Measurements from ENCODE around the gene CLEC7A. TPM values are rescaled to one million over a fixed set of nuclear protein-coding genes. Genes with fewer than 3 reads are reported as not detected.

CLEC7A gene
- total RNA-seq, 1 experiment from 2014 or later: not detected

DNA sequence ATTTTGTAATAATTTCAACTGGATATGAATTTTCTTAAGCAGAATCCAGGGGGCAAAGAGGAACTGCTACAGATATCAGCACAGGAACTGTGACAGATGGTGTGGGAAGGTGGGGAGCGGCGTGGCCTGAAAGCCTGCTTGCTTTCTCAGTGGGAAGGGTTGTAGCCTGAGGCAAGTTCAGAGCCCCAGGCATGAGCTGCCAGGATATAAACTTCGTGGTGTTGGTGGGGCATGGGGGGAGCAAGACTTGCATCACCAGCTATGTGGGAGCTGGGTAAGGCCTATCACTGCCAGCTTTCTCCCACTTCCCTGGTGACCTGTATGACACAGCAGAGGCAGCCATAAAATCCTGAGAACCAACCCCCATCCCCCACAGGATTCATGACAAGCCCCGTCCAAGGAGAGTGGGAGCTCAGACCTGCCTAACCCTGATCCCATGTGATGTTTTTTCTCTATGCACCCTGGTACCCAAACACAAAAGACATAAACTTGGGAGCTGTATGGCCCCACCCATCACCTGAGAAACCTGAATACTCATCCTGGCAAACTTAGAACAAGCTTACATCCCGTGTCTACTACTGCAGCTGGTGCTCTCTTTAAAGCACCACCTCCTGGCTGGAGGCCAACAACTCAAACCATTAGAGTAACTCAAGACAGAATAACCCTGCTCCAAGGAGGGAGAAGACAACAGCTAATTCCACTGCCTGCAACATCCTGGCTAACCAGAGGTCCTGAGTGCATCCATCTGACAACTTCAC, 47.7 kb downstream of the CLEC7A start:
- BruUV-seq (replicated peaks): no TSS peak
- H3K9me3 Mint-ChIP-seq (ENCODE audit: unreplicated experiment): no peaks in the 10 kb centered on the region
- intact Hi-C loops (cut with micrococcal nuclease): no loop called here
- peaks cover 6% of the 10 kb centered on the region for H3K4me1 Mint-ChIP-seq (ENCODE audit: insufficient read depth, unreplicated experiment)
- no peak overlapping the region for H3K27ac Mint-ChIP-seq (ENCODE audit: low read depth, unreplicated experiment)
- no peak overlapping the region for H3K4me3 Mint-ChIP-seq (ENCODE audit: unreplicated experiment)
- ChIA-PET CTCF (interaction anchor here (0.9 kb wide), 1 partner anchor 58 kb away, joined by 5 read pairs; no protein-coding TSS in a partner anchor), POLR2A (interaction anchor here (0.7 to 1.4 kb wide), 2 partner anchors 10 to 15 kb away, joined by 3 read pairs; no protein-coding TSS in a partner anchor)
- H3K27me3 Mint-ChIP-seq (ENCODE audit: insufficient read depth, unreplicated experiment): no peaks in the 10 kb centered on the region
- TF ChIP-seq, protein P1, sequence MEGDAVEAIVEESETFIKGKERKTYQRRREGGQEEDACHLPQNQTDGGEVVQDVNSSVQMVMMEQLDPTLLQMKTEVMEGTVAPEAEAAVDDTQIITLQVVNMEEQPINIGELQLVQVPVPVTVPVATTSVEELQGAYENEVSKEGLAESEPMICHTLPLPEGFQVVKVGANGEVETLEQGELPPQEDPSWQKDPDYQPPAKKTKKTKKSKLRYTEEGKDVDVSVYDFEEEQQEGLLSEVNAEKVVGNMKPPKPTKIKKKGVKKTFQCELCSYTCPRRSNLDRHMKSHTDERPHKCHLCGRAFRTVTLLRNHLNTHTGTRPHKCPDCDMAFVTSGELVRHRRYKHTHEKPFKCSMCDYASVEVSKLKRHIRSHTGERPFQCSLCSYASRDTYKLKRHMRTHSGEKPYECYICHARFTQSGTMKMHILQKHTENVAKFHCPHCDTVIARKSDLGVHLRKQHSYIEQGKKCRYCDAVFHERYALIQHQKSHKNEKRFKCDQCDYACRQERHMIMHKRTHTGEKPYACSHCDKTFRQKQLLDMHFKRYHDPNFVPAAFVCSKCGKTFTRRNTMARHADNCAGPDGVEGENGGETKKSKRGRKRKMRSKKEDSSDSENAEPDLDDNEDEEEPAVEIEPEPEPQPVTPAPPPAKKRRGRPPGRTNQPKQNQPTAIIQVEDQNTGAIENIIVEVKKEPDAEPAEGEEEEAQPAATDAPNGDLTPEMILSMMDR (IDR thresholded peaks at IDR 0.05; ENCODE audit: unreplicated experiment): no peak
- no peak for DNase-seq (ENCODE audit: unreplicated experiment)
- no peaks in the 10 kb centered on the region for H3K36me3 Mint-ChIP-seq (ENCODE audit: insufficient read depth, unreplicated experiment)

DNA sequence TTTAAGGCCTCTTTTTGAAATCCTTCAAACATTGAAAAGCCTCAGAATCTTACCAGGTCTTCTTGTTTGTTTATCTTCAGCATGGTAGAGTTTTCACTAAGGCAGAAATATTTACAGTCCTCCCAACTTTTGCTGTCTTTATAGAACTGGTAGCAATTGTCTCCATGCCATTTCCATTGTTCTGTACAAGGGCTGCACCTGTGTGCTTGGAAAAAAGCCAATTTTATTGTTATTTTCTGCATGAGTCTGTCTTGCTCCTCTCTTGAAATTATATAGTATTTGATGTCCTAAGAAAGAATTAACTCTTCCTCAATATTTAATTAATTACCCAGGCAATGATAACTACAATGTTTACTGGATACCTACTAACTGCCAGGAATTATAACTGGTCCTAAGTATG, 54.5 kb downstream of the CLEC7A start:
- DNase-seq (ENCODE audit: unreplicated experiment): no peak
- Mint-ChIP-seq H3K27ac (ENCODE audit: low read depth, unreplicated experiment) (no peak overlapping the region), H3K27me3 (ENCODE audit: insufficient read depth, unreplicated experiment) (no peaks in the 10 kb centered on the region), H3K4me3 (ENCODE audit: unreplicated experiment) (no peak overlapping the region), H3K9me3 (ENCODE audit: unreplicated experiment) (no peaks in the 10 kb centered on the region), H3K36me3 (ENCODE audit: insufficient read depth, unreplicated experiment) (no peaks in the 10 kb centered on the region), H3K4me1 (ENCODE audit: insufficient read depth, unreplicated experiment) (no peaks in the 10 kb centered on the region)
- TF ChIP-seq, protein P1 (IDR thresholded peaks at IDR 0.05; ENCODE audit: unreplicated experiment): no peak
- CTCF ChIA-PET: no interaction called here
- intact Hi-C loops (cut with micrococcal nuclease): no loop called here
- POLR2A ChIA-PET: no interaction called here
- no TSS peak for BruUV-seq (replicated peaks)

DNA sequence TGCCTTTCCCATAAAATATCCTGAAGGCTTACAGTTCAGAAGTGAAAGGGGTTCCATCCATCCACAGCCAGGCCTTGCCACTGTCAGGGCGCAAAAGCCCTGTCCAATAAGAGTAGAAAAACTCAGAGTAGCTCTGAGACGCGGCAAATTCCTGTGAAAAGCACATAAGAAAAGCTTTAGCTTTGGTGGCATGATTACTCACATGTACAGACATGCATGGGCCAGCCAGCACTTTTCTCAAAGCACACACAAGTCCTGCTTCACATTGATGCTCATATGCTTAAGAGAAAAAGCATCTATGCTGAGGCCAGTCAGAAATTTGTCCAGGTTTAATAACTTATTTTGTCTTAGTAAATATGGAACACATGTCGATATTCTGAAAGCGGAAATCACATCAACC, 56.7 kb downstream of the CLEC7A start:
- Mint-ChIP-seq H3K27ac (ENCODE audit: low read depth, unreplicated experiment) (no peak overlapping the region), H3K9me3 (ENCODE audit: unreplicated experiment) (no peaks in the 10 kb centered on the region), H3K4me1 (ENCODE audit: insufficient read depth, unreplicated experiment) (peaks cover 6% of the 10 kb centered on the region), H3K4me3 (ENCODE audit: unreplicated experiment) (no peak overlapping the region), H3K36me3 (ENCODE audit: insufficient read depth, unreplicated experiment) (no peaks in the 10 kb centered on the region), H3K27me3 (ENCODE audit: insufficient read depth, unreplicated experiment) (no peaks in the 10 kb centered on the region)
- no TSS peak for BruUV-seq (replicated peaks)
- POLR2A ChIA-PET: no interaction called here
- CTCF ChIA-PET: interaction anchor here (1.0 kb wide), 1 partner anchor 325 kb away, joined by 3 read pairs; no protein-coding TSS in a partner anchor
- intact Hi-C loops (cut with micrococcal nuclease): no loop called here
- TF ChIP-seq, protein P1 (IDR thresholded peaks at IDR 0.05; ENCODE audit: unreplicated experiment): no peak
- DNase-seq (ENCODE audit: unreplicated experiment): no peak

DNA sequence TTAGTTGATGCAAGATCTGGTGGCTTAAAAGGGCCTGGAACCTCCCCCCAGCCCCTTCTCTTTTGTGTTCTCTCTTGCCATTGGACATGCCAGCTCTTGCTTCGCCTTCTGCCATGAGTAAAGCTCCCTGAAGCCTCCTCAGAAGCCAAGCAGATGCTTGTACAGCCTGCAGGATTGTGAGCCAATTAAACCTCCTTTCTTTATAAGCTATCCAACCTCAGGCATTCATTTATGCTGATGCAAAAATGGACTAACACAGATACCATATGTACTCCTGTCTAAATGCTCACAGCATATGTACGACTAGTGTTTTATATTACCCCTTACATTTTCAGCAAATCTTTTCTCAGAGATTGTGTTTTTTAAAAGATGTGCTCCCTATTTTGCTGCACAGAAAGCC, 57.9 kb downstream of the CLEC7A start:
- no peak overlapping the region for H3K27ac Mint-ChIP-seq (ENCODE audit: low read depth, unreplicated experiment)
- no peaks in the 10 kb centered on the region for H3K27me3 Mint-ChIP-seq (ENCODE audit: insufficient read depth, unreplicated experiment)
- ChIA-PET POLR2A (interaction anchor here (1.1 kb wide), 1 partner anchor 10 kb away, joined by 3 read pairs; no protein-coding TSS in a partner anchor), CTCF (interaction anchor here (1.0 kb wide), 1 partner anchor 324 kb away, joined by 3 read pairs; no protein-coding TSS in a partner anchor)
- no peak for DNase-seq (ENCODE audit: unreplicated experiment)
- BruUV-seq (replicated peaks): no TSS peak
- no peak overlapping the region for H3K4me3 Mint-ChIP-seq (ENCODE audit: unreplicated experiment)
- no peaks in the 10 kb centered on the region for H3K36me3 Mint-ChIP-seq (ENCODE audit: insufficient read depth, unreplicated experiment)
- H3K4me1 Mint-ChIP-seq (ENCODE audit: insufficient read depth, unreplicated experiment): peaks cover 6% of the 10 kb centered on the region
- TF ChIP-seq, protein P1 (IDR thresholded peaks at IDR 0.05; ENCODE audit: unreplicated experiment): no peak
- H3K9me3 Mint-ChIP-seq (ENCODE audit: unreplicated experiment): no peaks in the 10 kb centered on the region
- intact Hi-C loops (cut with micrococcal nuclease): no loop called here

All from MCF 10A (cell line).